Adipocyte (in vitro differentiated cells): ENCODE measurements around the gene DNAJC4.
A peak's percentile ranks its signal among the peaks of the same experiment; 100 is the strongest.

Experiments used
- DNase-seq: peaks from one replicate; pipeline ENCODE4 v3.0.0-alpha.2; 2015; ENCODE audit warnings: low read depth
- H3K27me3 ChIP-seq: replicated peaks from 2 replicates; pipeline ENCODE4 v1.7.0; 2013; ENCODE audit warnings: mild to moderate bottlenecking, low read length, moderate library complexity; ENCODE audit not compliant: control insufficient read depth, insufficient read depth
- H3K36me3 ChIP-seq: 2 replicates; pipeline ENCODE4 v1.7.0; 2013; ENCODE audit warnings: low read length, mild to moderate bottlenecking, moderate library complexity; ENCODE audit not compliant: control insufficient read depth, insufficient read depth, severe bottlenecking
- H3K4me1 ChIP-seq: 2 replicates; pipeline ENCODE4 v1.7.0; 2013; ENCODE audit warnings: mild to moderate bottlenecking, low read length, moderate library complexity; ENCODE audit not compliant: control insufficient read depth, insufficient read depth
- H3K4me3 ChIP-seq: 2 replicates; pipeline ENCODE4 v1.7.0; 2013; ENCODE audit warnings: mild to moderate bottlenecking, low read length, moderate library complexity
- H3K9ac ChIP-seq: 2 replicates; pipeline ENCODE4 v1.7.0; 2013; ENCODE audit warnings: mild to moderate bottlenecking, low read length, moderate library complexity
- H3K9me3 ChIP-seq: 2 replicates; pipeline ENCODE4 v1.7.0; 2013; ENCODE audit warnings: mild to moderate bottlenecking, low read length, moderate library complexity; ENCODE audit not compliant: control insufficient read depth

Gene DNAJC4

DNA sequence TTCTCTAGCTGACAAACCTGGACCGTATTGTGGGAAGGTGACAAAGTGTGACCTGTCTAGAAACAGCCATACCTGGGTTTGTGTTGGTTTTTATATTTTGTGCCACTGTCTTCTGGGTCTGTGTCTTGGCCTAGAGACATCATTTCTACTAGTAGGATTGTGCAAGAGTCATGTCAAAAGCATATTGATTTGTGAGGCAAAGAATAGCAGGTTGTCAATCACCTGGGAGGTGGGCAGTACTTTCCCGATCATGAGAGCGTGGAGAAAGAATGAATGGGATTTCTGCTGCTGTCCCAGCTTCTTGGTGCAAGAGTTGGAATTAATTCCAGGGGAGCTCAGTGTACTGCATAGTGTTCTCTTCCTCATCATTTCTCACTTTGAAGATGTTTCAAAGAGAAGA lies 28.8 kb upstream of the DNAJC4 start:
- Histone ChIP-seq H3K9me3 (no peaks in the 10 kb centered on the region), H3K9ac (no peak overlapping the region), H3K4me1 (no peaks in the 10 kb centered on the region), H3K36me3 (peaks cover 81% of the 10 kb centered on the region), H3K4me3 (no peak overlapping the region), H3K27me3 (no peaks in the 10 kb centered on the region)
- no peak for DNase-seq

GRCh38 chr11:64202992-64203391 lies 27.4 kb upstream of the DNAJC4 start:
- Histone ChIP-seq H3K9ac (no peak overlapping the region), H3K36me3 (peaks cover 66% of the 10 kb centered on the region), H3K4me1 (peaks cover 9% of the 10 kb centered on the region), H3K4me3 (no peak overlapping the region), H3K27me3 (no peaks in the 10 kb centered on the region), H3K9me3 (no peaks in the 10 kb centered on the region)
- DNase-seq: no peak

GRCh38 chr11:64203421-64204079 lies 26.8 kb upstream of the DNAJC4 start:
- peaks cover 9% of the 10 kb centered on the region for H3K4me1 ChIP-seq
- H3K9ac ChIP-seq: no peak overlapping the region
- no peak overlapping the region for H3K4me3 ChIP-seq
- H3K9me3 ChIP-seq: no peaks in the 10 kb centered on the region
- no peaks in the 10 kb centered on the region for H3K27me3 ChIP-seq
- no peak for DNase-seq
- H3K36me3 ChIP-seq: peaks cover 61% of the 10 kb centered on the region

DNA sequence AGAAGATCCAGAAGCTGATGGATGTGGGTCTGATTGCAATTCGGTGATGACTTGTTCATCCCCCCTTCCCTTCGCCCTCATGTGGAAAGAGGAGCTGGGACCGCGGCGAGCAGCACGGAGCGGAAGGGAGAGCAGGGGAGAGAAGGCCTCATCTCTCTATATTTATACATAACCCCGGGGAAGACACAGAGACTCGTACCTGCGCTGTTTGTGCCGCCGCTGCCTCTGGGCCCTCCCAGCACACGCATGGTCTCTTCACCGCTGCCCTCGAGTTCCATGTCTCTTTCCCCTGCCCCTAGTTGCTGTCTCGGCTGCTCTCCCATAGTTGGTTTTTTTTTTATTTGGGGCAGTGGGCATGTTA lies 26.3 kb upstream of the DNAJC4 start:
- Histone ChIP-seq H3K9me3 (no peaks in the 10 kb centered on the region), H3K4me1 (peaks cover 9% of the 10 kb centered on the region), H3K4me3 (no peak overlapping the region), H3K9ac (peak overlapping the region; percentile 22), H3K36me3 (peaks cover 56% of the 10 kb centered on the region), H3K27me3 (no peaks in the 10 kb centered on the region)
- no peak for DNase-seq

DNA sequence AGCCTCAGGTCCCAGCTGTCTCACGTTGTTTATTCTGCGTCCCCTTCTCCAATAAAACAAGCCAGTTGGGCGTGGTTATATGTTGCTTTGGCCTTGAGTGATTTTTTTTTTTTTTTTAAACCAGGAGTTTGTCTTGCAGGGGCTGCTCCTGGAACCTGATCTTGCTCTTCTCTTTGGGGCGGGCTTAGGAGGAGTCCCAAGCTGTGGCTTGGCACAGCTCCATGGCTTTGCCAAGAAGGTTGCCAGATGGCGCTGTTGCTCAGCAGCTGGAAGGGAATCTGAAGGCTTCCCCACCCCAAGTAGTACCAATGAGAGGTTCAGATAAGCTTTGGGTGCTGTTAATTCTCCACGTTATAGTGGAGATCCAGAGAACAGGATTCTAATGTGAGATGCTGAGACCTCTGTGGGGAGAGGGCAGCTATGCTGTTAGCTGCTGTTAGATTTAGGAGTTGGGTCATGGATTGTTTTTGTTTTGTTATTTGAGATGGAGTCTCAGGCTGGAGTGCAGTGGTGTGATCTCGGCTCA lies 25.8 kb upstream of the DNAJC4 start:
- no peaks in the 10 kb centered on the region for H3K9me3 ChIP-seq
- DNase-seq: peak; percentile 97
- no peaks in the 10 kb centered on the region for H3K27me3 ChIP-seq
- peak overlapping the region; percentile 22 for H3K9ac ChIP-seq
- peaks cover 9% of the 10 kb centered on the region for H3K4me1 ChIP-seq
- H3K4me3 ChIP-seq: no peak overlapping the region
- peaks cover 55% of the 10 kb centered on the region for H3K36me3 ChIP-seq

GRCh38 chr11:64206457-64207255 lies 23.7 kb upstream of the DNAJC4 start, which contains the start of gene FERMT3:
TSS of gene FERMT3 (plus strand) at chr11:64206721. CDS start at chr11:64207365, 644 bp downstream.
- Histone ChIP-seq H3K4me3 (peak within 1 kb of the TSS; percentile 61), H3K27me3 (no peaks in the 10 kb centered on the region), H3K9me3 (no peaks in the 10 kb centered on the region), H3K9ac (peak within 1 kb of the TSS; percentile 74), H3K36me3 (peaks cover 34% of the 10 kb centered on the region), H3K4me1 (peaks cover 9% of the 10 kb centered on the region)
- DNase-seq: no peak

DNA sequence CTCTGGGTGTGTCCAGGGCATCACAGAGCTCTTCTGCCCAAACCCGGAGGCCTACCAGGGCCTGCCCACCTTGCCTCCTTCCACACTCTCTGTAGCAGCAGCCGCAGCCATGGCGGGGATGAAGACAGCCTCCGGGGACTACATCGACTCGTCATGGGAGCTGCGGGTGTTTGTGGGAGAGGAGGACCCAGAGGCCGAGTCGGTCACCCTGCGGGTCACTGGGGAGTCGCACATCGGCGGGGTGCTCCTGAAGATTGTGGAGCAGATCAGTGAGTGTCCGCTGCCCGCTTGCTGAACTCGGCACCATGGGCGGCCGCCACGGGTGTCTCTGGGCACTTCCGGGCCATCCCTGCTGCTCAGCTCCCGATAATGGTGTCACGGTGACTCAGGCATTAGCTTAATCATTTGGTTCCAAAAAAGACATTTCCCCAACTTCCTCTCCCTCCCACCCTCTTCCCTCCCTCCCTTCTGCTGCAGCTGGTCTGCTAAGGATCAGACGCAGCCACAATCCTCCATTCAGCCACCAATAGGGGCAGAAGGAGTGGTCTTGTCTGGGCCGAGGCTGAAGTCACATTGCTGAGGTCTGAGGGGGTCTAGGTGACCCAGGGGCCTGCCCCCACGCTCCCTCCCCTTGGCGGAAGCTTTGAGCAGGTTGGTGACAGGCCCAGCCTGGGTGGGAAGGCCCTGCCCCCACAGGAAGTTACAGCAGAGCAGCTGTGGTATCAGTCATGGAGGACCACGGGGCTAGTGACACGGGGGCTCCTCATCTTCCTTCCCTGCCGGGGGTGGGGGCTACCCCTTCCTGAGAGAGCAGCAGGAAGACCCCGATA lies 22.9 kb upstream of the DNAJC4 start:
- DNase-seq: no peak
- Histone ChIP-seq H3K4me1 (peaks cover 9% of the 10 kb centered on the region), H3K9ac (peak overlapping the region; percentile 74), H3K36me3 (peaks cover 26% of the 10 kb centered on the region), H3K27me3 (no peaks in the 10 kb centered on the region), H3K9me3 (no peaks in the 10 kb centered on the region), H3K4me3 (peak overlapping the region; percentile 61)

DNA sequence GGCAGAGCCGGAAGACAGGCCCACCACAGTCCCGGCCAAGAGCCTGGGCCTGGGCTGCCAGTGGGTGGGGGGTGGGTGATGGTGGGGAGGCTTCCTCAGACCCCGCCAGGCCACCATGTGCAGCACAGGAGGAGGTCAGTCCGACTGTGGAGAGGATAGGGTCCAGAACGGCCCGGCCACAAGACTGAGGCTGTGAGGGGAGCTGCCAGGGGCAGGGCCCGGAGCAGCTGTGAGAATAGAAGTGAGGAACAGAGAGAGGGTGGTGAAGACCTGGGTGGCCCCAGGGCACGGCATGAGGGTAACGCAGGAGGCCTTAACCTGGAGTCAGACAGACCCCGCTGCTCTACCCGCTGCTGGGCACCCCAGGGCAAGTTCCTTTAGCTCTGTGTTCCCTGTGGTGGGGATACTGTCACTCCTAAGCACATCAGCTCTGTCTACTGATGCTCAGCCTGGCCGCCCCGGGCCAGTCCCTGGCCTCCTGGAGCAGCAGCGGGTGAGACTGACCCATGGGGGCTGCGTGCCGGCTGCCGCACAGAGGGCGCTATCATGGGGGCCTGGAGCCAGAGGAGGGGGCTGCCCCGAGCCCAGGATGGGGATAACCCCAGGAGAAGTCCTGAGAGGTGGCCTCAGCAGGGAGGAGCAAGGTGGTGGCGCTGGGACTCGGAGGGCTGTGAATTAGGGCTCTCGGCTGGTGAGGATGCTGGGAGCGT lies 22.1 kb upstream of the DNAJC4 start:
- H3K27me3 ChIP-seq: no peaks in the 10 kb centered on the region
- H3K9ac ChIP-seq: peak overlapping the region; percentile 74
- no peak for DNase-seq
- no peaks in the 10 kb centered on the region for H3K9me3 ChIP-seq
- peaks cover 19% of the 10 kb centered on the region for H3K36me3 ChIP-seq
- H3K4me3 ChIP-seq: peak overlapping the region; percentile 61
- peaks cover 9% of the 10 kb centered on the region for H3K4me1 ChIP-seq

GRCh38 chr11:64208796-64209562 lies 21.4 kb upstream of the DNAJC4 start:
- DNase-seq: no peak
- peaks cover 11% of the 10 kb centered on the region for H3K36me3 ChIP-seq
- peaks cover 9% of the 10 kb centered on the region for H3K4me1 ChIP-seq
- H3K27me3 ChIP-seq: no peaks in the 10 kb centered on the region
- no peak overlapping the region for H3K9ac ChIP-seq
- H3K4me3 ChIP-seq: no peak overlapping the region
- no peaks in the 10 kb centered on the region for H3K9me3 ChIP-seq

DNA sequence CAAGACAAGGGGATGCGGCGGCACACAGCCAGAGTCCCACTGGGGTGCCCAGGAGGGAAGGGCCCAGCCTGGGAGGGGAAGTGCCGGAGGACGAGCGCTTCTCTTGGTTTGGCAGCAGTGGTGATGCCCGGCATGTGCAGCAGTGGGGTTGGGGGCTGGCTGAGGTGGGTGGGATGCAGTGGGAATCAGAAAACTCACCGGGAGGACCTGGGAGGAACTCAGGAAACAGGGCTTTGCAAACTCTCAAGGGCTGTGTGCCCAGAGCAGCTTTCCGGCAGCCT lies 20.8 kb upstream of the DNAJC4 start:
- no peak overlapping the region for H3K4me3 ChIP-seq
- H3K9ac ChIP-seq: no peak overlapping the region
- no peaks in the 10 kb centered on the region for H3K27me3 ChIP-seq
- H3K4me1 ChIP-seq: peaks cover 9% of the 10 kb centered on the region
- H3K36me3 ChIP-seq: peaks cover 8% of the 10 kb centered on the region
- DNase-seq: no peak
- H3K9me3 ChIP-seq: no peaks in the 10 kb centered on the region
